Subcutaneous abdominal adipose tissue (tissue), 5 donors: Measurements from ENCODE around the gene ACSL6.
"Not testable (repeated sequence)": the region's sequence is repeated elsewhere in the genome, so short reads cannot be mapped to it uniquely, and the experiment has no call there.

Experiments used
- H3K27ac ChIP-seq: one replicate; pipeline ENCODE4 v1.7.0; 2013; ENCODE audit warnings: low read depth, mild to moderate bottlenecking, inconsistent platforms, low read length, moderate library complexity
- H3K27me3 ChIP-seq, 5 donors: one replicate each; pipeline ENCODE4 v1.7.0; 2013; ENCODE audit warnings: low read length in 5 of 5, inconsistent platforms in 1 of 5; ENCODE audit not compliant: control insufficient read depth in 5 of 5, insufficient read depth in 4 of 5
- H3K36me3 ChIP-seq, 5 donors: one replicate each; pipeline ENCODE4 v1.7.0; 2013; ENCODE audit warnings: low read length in 5 of 5; ENCODE audit not compliant: control insufficient read depth in 5 of 5, insufficient read depth in 5 of 5
- H3K4me1 ChIP-seq, 5 donors: one replicate each; pipeline ENCODE4 v1.7.0; 2013; ENCODE audit warnings: low read length in 5 of 5, mild to moderate bottlenecking in 3 of 5, moderate library complexity in 1 of 5; ENCODE audit not compliant: control insufficient read depth in 5 of 5, insufficient read depth in 5 of 5
- H3K4me3 ChIP-seq, 5 donors: one replicate each; pipeline ENCODE4 v1.7.0; 2013; ENCODE audit warnings: low read length in 5 of 5, low read depth in 1 of 5
- H3K9ac ChIP-seq, 5 donors: one replicate each; pipeline ENCODE4 v1.7.0; 2013; ENCODE audit warnings: low read length in 5 of 5, mild to moderate bottlenecking in 4 of 5, moderate library complexity in 3 of 5
- H3K9me3 ChIP-seq, 5 donors: one replicate each; pipeline ENCODE4 v1.7.0; 2013; ENCODE audit warnings: low read length in 5 of 5; ENCODE audit not compliant: control insufficient read depth in 5 of 5
- donor health status: healthy.
- donor health status: healthy.
- donor health status: healthy.
- donor health status: healthy.
- donor health status: healthy.

Gene ACSL6

GRCh38 chr5:131906668-131907067 lies 104.8 kb downstream of the ACSL6 start:
- no peak overlapping the region for H3K4me3 ChIP-seq
- H3K36me3 ChIP-seq = no peaks in the 10 kb centered on the region
- peaks cover 0 to 9% (median 6%) of the 10 kb centered on the region in 5 donors for H3K9me3 ChIP-seq
- no peaks in the 10 kb centered on the region for H3K27me3 ChIP-seq
- no peaks in the 10 kb centered on the region for H3K4me1 ChIP-seq
- H3K27ac ChIP-seq = no peak overlapping the region
- no peak overlapping the region for H3K9ac ChIP-seq

GRCh38 chr5:131902266-131902665 lies 109.2 kb downstream of the ACSL6 start:
- H3K4me3 ChIP-seq = not testable (repeated sequence)

More at GRCh38 chr5:131902266-131902665, 109.2 kb downstream of the ACSL6 start:
- H3K9me3 ChIP-seq = peaks cover 0 to 13% (median 9%) of the 10 kb centered on the region in 5 donors
- H3K36me3 ChIP-seq, H3K9ac ChIP-seq, H3K27ac ChIP-seq, H3K4me1 ChIP-seq, H3K27me3 ChIP-seq: not testable (repeated sequence)
